ENCODE results near the gene KREMEN1.

KREMEN1 gene

DNA sequence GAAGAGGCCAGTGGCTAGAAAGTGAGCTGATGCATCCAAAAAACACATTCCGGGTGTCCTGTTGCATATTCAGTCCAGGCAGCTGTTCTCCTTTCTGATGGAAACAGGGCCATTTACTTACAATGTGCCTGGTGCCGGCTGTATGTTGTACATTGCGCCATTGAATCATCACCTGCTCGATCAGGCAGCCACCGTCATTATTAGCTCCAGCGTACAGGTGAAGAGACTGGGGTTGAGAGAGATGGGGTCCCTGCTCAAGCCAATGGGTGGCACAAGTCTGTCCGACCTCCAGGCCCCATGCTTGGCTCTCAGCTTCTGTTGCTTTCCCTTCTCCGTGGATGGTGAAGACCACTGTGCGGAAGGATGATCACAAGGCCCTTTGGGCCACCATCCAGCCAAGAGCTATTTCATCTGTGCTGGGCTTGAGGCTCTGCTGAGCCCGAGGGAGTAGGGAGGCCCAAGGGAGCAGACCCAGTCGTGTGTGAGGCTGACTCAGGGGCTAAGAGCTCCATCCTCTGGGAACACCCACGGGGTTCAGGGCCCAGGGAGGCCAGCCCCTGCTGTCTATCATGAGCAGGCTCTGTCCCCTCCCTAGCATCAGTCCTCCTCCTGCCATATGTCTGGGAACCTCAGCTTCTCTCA is 112.1 kb downstream of the KREMEN1 start:
- DNase-seq (ENCODE audit: low read depth in 2 of 2), result no peak

DNA sequence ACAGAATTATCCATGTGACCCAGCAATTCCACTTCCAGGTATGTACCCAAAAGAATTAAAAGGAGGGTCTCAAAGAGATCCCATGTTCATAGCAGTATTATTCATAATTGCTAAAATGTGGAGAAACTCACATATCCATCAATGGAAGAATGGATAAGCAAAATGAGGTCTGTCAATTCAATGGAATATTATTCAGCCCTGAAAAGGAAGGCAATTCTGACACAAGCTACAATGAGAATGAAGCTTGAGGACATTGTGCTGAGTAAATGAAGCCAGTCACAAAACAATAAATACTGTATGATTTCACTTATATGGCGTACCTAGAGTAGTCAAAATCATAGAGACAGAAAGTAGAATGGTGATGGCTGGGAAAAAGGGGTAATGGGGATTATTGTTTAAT is 113.5 kb downstream of the KREMEN1 start:
- DNase-seq (ENCODE audit: low read depth in 2 of 2), result no peak

DNA sequence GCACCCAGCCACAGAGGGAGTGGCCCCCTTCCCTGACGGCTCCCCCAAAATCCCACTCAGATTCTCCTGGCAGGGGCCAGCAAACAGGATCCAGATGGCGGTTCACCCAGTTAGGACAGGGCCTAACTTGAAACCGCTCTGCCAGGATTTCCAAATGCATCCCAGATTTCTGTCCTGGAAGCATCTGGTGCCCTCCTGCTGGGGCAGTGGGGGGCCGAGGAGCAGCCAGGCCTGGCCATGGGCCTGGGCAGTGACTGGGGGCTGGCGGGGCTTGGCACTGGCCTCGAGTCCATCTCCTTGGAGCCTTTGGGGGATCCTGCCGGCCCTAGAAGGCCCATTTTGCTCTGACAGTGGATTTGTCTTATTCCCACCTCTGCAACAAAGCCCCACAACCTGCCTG is 115.0 kb downstream of the KREMEN1 start:
- DNase-seq (ENCODE audit: low read depth in 2 of 2), result no peak

DNA sequence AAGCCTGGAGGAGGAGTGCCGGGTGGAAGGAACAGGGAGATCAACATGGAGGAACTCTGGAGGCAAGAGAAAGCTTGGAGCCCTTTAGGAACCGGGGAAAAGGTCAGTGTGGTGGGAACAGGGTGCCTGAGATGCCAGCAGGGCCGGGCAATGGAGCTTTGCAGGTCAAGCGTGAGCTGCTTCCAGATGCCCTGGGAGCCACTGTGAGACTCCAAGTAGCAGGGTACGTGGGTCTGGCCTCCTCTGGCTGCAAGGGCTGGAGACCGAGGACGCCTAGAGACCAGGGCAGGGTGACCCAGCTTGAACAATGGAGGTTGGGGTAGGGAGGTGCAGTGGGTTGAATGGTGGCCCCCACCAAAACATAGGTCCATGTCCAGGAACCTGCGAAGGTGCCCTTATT is 117.2 kb downstream of the KREMEN1 start:
- DNase-seq (ENCODE audit: low read depth in 2 of 2), result no peak

DNA sequence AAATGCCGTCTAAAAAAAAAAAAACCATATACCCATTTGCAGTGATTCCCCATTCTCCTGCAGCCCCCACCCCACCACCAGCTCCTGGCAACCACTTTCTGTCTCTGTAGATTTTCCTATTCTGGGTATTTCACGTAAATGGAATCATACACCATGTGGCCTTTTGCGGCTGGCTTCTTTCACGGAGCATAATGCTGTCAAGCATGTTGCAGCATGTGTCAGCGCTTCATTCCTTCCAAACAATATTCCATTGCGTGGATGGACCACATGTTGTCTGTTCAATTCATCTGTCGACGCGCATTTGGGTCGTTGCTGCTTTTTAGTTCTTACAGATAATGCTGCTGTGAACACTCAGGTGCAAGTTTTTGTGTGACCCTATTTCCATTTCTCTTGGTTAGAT is 118.1 kb downstream of the KREMEN1 start:
- DNase-seq (ENCODE audit: low read depth in 2 of 2), result no peak

DNA sequence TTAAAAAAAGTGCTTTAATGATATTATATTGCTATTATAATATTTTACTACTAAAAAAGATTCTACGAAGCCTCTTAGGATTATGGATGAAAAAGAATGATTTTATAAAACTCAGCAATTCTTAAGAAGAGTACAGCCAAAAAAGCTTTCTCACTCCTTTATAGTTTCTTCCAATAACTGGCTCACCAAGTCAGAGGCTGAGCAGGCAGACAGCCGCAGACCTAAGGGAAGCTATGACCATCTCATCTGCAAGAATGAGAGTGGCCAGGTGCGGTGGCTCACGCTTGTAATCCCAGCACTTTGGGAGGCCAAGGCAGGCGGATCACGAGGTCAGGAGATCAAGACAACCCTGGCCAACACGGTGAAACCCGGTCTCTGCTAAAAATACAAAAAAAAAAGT is 120.2 kb downstream of the KREMEN1 start:
- no peak for DNase-seq (ENCODE audit: low read depth in 2 of 2)

DNA sequence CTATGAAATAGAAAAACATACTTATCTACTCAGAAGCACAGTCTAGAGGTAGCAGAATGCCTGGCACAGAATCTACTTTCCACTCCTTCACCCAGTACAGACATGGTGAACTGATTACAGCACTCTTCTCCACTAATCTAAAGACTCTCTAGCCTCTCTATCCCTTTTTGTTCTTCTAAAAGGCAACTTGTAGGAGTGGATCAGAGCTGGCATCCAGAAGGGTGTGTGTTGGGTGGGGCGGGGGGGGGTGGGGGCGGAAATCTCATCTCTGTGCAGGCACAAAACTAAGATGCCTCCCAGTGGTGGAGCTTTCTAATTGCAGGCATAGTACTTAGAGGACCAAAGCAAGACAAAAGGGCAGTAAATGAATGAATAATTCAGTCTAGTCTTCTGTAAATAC is 121.3 kb downstream of the KREMEN1 start:
- no peak for DNase-seq (ENCODE audit: low read depth in 2 of 2)

DNA sequence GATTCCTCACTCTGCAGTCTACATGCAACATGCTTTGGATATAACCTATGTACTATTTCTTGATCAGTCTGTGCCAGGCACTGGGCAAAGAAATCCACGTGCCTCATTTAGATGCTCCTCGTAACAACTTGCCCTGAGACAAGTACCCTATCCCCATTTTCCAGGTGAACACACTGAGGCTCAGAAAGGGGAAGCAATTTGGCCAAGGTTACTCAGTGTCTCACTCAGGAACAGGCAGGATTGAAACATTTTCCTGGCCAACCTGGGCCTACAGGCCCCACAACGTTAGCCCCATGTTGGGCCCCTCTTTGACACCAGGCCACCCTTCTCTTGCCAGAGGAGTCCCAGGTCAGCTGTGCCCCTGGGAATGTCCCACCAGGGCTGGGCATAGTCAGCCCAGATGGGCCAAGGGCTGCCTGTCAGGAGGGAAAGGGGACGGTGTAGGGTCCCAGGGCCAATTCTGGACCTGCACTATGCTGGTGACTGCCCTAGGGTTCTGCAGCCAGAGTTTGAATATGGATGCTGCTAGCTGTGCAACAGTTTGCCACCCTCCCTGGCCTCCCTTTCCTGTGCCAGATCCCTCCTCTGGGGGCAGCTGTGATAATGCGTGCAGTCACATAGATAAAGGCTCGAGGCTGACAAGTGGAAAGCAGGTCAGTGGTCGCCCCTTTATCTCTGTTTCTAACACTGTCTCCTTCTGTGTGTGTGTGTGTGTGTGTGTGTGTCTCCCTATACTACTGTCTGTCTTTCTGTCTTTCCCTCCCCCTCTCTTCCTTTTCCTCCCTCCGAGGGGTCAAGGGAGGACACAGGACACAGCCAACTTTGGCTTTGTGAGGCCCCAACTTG is 122.5 kb downstream of the KREMEN1 start:
- DNase-seq (ENCODE audit: low read depth in 2 of 2), result no peak

DNA sequence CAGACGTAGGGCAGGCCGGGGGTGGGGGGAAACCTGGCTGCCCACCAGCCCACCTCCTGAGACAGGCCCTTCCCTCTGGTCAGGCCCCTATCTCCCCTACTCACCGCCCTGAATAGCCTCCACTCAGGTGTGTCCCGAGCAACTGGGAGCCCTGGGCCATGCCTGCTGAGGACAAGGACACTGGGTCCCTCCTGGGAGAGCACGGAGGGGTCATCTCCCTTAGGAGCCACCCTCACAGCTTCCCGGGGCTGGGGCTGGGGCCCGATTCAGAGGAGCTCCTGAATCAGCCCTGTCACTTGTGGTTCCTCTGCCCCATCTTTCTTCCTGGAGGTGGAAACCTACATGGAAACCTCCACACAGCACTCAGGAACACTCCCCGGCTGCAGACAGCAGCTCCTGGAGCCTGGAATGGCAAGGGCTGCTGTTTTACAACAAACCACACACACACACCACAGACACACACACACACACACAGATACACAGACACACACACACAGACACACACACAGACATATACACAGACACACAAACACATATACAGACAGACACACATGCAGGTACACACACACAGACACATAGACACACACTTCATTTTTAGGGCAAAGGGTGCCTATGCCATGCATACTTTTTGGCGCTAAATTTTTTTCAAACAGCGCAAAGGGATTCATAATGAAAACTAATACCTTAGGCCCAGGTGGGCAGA is 123.3 kb downstream of the KREMEN1 start:
- no peak for DNase-seq (ENCODE audit: low read depth in 2 of 2)

DNA sequence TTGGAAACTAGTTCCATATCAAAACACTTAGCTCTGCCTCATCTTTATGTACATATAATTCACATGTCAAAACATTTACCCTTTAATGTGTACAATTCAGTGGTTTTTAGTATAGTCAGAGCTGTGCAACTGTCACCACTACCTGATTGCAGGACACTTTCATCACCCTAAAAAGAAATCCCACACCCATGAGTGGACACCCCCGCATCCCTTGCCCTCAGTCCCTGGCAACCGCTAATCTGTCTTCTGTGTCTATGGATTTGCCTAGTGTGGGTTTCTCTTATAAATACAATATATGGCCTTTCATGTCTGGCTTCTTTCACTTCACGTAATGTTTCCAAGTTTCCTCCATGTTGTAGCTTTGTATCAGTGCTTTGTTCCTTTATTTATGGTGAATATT is 124.3 kb downstream of the KREMEN1 start:
- no peak for DNase-seq (ENCODE audit: low read depth in 2 of 2)

DNA sequence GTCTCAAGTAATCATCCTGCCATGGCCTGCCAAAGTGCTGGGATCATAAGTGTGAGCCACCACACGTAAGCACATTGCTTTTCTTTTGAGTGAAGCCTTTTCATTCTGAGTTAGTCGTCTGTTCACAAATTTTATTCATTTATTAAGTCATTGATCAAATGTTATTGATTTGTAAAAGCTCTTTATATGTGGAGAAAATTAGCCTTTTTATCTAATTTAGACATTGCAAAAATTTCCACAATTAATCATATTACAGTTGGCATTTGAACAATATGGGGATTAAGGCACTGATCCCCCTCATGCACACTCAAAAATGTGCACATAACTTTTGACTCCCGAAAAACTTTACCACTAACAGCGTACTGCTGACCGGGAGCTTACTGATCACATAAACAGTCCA is 125.4 kb downstream of the KREMEN1 start:
- no peak for DNase-seq (ENCODE audit: low read depth in 2 of 2)

DNA sequence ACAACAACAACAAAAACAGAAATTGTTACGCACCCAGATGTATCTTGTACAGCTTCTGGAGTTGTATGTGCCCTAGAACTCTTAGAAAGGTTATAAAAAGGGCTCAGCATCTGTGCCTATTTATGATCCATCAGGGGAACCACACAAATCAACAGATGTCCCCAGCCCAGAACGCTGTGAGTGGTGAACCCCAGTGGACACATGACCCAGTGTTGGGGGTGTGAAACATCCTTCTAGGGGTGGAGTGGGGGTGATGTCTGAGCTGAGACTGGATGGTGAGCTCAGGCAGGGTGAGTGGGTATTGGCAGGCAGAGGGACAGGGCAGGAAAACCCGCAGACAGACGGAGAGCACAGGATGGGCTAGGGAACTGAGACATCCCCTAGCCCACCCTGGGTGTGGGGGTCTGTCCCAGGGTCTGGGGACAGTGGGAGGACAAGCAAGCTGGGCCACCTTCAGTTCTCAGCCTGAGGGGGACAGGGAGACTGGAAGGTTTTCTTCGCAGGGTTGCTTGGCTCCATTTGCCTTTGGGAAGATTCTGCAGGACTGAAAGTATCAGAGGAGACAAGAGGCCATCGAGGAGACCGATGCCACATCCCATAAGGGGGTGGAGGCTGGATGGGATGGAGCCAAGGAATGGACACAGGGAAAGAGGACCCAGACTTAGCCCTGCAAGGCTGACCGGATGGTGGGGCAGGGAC is 127.0 kb downstream of the KREMEN1 start:
- DNase-seq (ENCODE audit: low read depth in 2 of 2), result no peak

DNA sequence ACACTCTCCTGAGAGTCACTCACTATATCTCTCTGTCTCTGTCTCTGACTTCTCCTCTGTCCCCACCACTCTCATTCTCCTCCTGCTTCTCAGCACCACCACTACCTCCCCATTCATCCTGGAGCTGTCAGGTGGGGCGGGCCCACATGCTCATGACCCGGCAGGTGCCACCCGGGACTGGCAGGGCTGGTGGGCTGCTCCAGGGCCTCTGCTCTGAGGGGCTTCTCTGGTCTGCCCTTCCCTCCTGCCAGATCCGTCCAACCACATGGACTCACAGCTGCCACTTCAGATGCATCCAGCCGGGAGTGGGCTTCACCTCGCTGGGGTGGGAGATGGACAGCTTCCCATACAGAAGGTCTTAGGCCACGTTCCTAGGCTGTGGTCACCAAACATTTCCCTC is 128.1 kb downstream of the KREMEN1 start:
- DNase-seq (ENCODE audit: low read depth in 2 of 2), result no peak

DNA sequence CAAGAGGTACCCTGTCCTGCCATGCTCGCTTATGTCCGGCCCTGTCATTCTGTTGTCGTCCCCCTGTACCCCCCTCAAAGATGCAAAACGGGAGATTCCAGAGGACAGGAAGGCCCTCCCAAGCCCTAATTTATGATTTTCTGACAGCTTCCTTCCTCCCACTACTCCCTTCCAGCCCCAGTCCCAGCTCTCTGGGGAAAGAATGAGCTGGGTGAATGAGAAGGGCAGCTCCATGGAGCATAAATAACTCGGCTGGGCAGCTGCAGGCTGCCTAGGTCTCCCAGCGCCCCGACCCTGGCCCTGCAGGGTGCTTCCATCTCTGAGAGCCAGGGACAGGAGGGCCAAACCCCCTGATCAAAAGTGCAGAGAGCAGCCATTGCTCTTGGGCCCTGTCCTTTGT is 128.9 kb downstream of the KREMEN1 start:
- no peak for DNase-seq (ENCODE audit: low read depth in 2 of 2)

DNA sequence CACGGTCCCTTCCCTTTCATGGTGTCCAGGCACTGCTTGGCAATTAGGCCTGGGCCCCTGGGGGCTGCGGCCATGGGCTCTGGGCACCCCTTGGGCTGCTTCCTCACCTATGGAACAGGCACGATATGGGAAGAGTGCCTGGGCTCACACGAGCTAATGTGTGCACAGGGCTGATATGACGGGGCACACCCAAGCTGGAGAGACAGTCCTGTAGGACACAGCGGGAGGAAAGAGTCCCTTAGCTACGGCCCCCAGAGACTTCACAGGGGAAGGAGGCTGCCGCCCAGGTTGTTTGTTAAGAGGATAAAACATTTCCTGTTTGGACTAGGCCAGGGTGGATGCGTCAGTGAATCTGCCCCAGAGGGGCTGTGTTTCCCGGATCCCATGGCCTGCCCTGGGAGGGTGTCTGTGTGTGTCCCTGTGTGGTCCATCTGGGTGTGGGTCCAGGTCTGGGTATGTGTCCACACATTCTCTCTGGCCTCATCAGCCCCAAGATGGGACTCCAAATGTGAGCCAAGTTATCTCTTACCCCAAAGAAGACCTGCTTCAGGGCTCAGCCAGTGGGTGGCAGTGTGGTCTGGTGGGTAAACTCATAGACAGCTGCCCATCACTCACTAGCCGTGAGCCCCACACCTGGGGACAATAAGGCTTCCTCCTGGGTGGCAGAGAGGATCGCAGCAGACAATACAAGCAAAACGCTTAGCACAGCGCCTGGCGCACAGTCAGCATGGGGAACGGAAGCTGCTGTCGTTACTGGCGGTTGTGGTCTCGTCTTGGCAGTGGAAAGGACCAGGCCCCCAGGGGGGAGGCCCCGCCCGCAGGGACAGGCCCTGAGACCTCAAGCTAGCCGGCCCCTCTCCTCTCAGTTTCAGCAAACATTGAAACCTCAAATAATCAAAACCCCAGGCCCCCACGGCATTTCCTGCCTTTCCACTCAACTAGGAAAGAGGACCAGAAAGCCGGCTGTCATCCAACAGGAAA is 129.7 kb downstream of the KREMEN1 start:
- no peak for DNase-seq (ENCODE audit: low read depth in 2 of 2)

DNA sequence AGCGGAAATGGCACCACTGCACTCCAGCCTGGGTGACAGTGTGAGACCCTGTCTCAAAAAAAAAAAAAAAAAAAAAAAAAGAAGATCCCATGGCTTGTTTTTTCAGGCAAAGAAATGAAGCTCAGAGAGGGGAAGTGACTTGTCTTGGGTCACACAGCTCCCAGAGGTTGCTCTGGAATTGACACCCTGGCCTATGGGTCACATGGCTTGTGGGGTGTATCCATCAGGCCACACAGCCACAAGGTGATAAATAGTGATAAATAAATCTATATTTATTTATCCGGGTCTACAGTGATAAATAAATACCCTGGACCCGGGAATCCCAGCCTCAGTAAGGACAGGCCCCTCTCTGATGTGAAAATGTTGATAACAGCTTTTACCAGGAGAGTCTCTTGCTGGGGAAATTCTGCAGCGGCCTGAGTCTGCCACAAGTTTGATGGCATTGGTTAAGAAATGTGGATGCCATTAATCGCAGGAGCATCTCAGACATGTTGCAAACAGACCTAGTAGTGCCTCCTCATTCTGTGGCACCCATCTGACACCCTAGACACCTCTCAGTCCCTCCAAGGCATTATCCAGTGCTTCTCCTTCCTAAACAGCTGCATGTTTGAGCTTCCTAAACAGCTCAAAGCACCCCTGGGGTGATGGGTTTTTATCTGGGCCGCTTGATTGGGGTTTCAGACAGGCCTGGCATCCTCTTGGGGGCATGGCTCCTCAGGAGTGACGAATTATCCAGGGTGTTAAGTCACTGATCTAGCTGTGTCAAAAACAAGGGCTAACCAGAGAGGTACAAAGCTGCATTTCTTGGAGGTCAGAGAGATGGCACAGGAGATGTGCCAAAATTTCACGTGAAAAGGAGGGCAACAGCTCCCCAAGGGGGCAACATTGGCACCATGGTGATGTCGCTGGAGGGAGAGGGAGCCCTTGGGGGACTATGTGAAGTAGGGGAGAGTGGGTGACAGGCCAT is 130.9 kb downstream of the KREMEN1 start:
- no peak for DNase-seq (ENCODE audit: low read depth in 2 of 2)

DNA sequence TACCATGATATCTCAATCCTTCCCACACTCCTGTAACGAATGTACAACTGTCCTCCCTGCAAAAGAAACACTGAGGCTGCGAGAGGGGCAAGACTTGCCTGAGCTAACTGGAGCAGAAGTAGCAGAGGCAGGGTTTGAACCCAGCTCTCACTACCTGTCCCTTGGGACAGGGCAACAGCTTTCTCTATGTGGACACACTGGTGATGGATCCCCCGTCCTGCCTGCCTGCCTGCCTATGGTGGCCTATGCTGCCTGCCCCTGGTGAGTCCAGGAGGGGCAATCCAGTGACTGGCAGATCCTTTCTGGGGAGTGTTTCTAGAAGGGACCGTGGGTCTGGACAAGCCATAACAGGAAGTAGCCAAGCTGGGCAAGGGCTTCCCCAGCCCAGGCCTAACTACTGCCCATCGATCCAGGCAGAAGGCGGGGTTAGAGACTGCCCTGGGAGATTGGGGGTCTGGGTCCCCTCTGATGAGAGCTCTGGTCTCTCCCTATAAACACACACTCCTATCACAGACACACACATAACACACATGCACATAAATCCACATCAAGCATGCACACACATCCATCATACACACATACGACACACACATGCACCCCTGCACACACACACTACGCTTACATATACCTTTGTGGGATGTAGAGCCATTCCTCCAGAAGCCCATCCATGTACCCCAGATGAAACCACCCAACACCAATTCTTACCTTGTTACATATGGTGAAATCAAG is 131.8 kb downstream of the KREMEN1 start:
- DNase-seq (ENCODE audit: low read depth in 2 of 2), result no peak

DNA sequence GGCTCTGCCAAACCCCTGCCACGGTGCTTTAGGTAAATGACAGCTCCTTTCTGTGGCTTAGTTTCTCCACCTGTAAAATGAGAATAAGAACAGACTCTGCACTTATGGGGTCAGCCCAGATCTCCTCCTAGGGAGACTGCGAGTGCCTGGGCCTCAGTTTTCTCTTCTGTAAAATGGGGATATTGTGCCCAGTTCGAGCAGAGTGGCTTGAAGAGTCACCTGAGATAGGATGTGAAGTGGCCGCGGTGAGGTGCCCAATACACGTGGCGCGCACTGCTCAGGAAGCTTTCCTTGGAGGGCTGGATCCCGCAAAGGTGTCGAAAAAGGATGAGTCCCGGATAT is 132.4 kb downstream of the KREMEN1 start:
- DNase-seq (ENCODE audit: low read depth in 2 of 2), result no peak
